SIG-M5 treated with dmso at 0.1 percent for 504 hours (cell line): ENCODE data around the gene QRICH2.
A peak's percentile ranks its signal among the peaks of the same experiment; 100 is the strongest.
"Not testable (repeated sequence)": the region's sequence is repeated elsewhere in the genome, so short reads cannot be mapped to it uniquely, and the experiment has no call there.

Experiments
- DNase-seq: peaks from one replicate; lab custom pipeline; 2025; ENCODE audit not compliant: unreplicated experiment; lab: John Stamatoyannopoulos, UW

QRICH2 gene

DNA sequence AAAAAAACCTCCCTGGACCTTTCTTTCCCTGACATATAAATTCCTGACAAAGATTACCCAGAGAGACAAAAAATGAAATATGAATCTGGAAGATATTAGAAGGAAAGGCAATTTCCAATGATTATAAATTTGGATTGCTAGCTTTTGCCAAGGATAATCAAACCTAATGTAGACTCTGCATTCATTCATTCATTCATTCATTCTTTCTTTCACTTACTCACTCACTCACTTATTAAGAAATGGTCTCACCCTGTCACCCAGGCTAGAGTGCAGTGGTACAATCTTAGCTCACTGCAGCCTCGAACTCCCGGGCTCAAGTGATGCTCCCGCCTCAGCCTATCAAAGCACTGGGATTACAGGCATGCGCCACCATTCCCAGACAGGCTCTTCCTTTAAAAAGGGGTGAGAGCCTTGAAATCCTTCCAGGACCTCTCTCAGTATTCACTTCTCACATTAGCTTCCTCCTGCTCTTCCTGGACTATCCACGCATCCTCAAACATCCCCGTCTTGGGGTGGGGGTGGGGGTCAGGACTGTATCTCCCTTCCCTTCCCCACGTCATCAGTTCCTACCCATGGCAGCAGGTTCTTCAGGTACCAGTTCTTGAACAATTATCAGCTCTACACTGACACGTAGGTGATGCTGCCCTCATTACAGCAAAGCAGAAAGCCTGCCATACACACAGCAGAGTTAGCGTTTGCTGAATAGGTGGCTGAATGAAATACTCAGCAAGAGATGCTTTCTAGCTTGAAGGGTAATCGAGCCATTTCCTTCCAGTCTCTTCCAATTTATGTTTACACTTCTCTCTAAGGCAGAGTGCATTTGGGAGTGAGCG, 25.8 kb upstream of the QRICH2 start:
- no peak for DNase-seq

DNA sequence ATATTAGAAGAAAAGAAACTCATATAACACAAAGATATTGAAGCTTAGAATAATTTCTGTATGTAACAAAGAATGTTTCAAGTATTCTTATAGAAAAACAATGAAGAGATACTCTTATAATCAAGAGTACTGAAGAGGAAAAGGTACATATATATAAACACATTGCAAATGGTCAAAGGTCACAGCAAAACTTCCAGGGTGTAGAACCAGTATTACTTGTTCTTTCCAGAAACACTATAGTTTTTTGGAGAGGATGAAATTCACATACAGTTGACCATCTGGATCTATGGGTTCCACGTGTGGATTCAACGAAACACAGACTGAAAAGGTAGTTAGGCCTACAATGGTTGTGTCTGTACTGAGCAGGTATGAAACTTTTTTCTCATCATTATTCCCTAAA, 23.0 kb upstream of the QRICH2 start:
- peak; percentile 18 for DNase-seq

DNA sequence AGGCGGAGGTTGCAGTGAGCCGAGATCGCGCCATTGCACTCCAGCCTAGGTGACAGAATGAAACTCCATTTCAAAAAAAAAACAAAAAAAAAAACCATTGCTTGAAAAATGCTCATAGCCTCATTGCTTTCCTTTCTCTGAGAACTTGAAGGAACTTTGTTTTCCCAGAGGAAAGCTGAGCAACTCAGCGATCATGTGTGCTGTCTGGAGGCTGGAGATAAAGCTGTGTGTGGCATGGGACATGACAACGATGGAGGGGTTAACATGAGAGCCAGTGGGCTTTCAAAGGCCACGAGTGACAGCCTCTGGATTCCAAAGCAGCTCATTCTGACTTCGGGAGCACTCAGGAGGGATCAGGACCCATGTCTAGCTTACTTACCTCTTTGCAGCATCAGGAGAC, 21.6 kb upstream of the QRICH2 start:
- no peak for DNase-seq

DNA sequence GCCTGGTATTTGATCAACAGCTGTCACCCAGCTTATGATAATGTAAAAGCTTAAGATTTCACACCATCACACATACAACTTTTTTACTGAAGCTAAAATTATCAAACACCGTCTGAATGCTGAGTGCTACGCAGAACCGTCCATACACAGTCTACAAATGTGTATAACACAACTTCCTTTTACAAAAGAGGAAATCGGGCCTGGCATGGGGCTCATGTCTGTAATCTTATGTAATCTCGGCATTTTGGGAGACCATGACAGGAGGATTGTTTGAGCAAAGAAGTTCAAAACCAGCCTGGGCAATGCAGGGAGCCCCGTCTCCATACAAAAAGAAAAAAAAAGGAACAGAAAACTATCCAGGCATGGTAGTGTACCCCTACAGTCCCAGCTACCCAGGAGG, 19.6 kb upstream of the QRICH2 start:
- peak; percentile 91 for DNase-seq

DNA sequence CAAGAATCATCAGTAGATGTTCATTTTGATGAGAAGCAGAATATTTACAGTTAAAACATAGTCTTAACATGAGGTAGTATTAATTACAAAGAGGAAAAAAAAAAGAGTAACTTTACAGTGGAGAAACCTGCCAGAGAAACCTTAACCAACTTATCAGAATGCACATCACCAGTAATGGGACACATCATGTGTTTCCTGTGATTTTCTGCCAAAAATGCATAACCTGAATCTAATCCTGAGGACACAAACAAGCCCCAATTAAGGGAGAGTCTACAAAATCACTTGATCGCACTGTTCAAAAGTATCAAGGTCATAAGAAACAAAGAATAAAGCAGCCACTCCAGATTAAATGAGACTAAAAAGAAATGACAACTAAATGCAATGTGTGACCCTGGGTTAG, 18.2 kb upstream of the QRICH2 start:
- DNase-seq = no peak

DNA sequence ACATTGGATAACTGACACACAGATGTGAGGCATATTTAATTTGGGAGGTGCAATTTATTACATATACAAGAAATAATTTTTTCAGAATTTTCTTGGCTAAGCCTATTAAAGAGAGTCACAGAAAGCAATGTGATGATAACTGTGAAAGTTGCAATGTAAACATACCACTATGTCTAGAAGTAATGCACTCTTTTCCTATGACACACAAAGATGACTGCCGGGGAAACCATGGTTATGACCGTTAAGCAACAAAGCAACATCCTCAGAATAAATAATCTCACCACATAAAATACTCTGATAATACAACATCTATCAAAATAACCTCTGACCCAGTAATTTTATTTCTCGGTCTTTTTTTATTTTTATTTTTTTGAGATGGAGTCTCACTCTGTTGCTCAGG, 10.5 kb upstream of the QRICH2 start:
- DNase-seq = no peak

DNA sequence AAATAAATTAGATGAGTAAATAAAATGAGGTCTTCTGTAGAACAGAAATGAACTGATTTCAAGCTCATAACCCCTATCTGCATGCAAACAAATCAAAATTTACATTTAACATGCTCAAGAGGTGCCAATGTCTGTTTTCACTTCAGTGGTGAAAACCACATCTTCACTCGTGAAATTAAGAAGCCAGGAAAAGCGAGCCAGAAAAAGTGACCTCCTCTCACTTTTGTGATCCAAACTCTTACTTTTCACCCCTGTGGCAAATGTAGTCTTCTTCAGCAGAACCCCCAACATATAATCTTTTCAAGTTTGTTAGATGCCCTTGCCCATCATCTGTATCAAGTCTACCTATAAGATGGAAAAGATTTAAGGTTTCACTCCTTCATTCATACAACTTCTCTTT, 9.5 kb upstream of the QRICH2 start:
- no peak for DNase-seq

DNA sequence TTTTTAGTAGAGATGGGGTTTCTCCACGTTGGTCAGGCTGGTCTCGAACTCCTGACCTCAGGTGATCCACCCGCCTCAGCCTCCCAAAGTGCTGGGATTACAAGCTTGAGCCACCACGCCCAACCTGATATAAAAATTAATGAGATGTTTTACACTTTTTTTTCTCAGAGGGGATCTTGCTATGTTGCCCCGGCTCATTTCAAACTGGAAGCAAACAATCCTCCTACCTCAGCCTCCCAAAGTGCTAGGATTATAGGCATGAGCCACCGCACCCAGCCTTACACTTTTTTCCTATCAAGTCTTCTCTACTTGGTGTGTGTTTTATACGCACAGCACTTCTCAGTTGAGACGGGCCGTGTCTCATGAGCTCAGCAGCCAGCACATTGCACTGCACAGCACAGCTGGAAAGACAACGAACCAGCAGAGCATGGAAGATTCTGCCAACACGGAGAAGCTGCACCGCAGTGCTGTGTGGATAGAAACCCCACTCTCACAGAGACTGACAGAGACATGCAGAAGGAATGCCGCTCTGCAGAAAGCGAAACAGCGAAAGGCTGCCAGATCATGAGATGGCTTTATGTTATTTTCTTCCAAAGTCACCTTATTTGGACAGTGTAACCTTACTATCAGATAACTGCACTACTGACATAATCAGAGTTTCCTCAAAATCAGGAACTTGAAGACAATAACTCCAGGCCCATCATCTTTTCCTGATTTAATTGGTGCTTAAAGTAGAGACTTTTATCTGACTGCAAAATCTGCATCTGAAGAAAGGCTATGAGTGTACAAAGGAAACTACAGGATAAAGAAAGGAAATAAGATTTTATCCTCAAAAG, 6.5 kb upstream of the QRICH2 start:
- DNase-seq = no peak

DNA sequence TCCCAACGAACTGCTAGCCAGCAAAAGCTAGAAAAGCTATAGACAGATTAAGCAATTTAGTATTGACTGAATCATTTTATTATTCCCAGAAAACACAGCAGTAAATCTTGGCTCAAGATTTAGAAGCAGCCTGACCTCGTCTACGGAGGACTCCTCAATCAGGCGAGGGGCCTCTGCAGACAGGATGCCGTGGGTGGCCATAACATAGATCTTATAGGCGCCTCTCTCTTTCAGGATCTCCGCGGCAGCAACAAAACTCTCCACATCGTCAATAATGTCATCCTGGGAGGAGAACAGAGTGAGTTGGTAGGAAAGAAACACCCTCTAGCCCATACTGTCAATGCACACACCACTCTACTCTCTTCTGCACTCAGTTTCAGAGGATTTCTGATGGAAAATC, 4.7 kb upstream of the QRICH2 start:
- DNase-seq = no peak

DNA sequence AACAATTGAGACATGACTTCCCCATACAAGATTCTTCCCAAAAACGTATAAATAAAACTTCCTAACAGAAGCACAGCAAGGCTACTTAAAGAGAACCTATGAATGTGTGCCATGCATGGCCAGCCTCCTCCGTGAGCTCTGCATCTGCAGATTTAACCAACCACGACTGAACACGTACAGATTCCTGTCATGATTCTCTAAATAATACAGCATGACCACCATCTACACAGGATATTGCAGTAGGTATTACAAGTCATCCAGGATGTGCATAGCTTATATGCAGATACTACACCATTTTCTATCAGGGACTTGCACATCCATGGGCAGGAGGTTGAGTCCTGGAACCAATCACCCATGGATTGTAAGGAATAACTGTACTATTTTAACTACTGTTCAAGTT, 1.4 kb upstream of the QRICH2 start:
- DNase-seq = no peak

DNA sequence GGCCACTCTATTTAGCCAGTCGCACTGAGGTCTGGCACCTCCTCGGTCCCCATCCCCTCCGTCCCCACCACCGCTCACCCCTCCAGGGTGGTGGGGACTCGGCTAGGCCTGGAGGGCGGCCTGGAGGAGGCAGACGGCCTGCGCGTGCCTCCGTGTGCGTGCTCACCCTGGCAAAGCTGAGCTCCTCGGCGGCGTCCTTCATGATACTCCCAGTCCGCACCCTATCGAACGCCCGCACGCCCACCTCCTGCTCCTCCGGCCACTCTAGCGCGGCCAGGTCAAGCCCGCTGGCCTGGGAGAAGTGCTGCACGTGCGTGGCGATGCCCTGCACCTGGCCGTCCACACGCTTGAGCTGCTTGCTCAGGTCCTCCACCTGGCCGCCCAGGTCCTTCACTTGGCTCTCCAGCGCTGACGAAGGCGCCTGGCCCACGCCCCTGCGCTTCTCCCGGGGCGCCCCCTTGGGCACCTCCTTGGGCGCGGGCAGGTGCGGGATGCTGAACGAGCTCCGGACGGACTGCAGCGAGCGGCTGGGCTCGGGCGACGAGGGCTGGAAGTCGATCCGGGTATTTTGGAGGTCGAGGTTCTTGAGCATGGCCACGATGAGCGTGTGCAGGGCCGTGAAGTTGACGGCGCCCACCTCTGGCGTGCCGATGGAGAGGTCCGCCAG, 644 bp downstream of the QRICH2 start:
- DNase-seq = no peak

DNA sequence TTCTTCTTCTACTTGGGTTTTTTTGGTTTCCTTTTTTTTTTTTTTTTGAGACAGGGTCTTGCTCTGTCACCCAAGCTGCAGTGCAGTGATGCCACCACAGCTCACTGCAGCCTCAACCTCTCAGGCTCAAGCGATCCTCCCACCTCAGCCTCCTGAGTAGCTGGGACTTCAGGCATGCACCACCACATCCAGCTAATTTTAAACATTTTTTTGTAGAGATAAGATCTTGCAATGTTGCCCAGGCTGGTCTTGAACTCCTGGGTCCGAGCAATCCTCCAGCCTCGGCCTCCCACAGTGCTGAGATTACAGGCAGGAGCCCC, 3.0 kb downstream of the QRICH2 start:
- not testable (repeated sequence) for DNase-seq

DNA sequence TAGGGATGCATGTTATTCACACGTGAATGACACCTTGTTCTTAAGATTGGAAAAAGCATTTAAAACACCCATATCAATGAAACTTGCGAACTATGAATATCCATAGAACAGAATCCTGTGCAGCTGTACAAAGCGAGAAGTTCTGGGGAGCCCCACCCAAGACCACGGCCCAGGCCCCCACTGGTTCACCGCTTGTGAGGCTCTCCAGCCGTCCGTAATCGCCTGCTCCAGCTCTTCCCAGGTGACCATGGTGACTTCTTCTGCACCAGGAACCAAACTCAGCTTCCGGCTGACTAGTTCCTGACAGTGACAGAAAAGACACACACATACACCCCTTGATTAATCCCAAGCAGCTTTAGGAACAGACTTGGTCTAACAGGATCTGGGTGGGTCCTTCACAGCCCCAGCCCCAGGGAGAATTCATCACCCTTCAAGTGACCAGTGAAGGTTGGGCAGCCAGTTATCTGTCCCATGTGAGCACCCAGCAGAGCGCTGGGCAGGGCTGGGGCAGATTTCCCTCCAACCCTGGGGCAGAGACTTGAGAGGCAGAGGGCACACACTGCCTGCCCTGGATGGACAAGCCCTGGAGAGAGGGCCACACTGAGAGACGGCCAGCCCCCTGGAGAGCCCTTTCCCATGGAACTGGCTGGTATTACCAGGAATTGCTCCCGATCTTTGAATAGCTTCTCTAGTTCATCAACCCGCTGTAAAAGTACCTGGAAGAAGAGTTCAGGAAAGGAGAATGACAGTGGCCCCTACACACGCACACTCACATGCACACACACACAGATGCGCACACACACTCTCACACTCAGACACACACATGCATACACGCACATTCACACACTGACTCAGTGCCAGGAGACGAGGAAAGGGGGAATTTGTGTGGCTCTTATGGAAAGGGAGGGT, 3.6 kb downstream of the QRICH2 start:
- DNase-seq = no peak

DNA sequence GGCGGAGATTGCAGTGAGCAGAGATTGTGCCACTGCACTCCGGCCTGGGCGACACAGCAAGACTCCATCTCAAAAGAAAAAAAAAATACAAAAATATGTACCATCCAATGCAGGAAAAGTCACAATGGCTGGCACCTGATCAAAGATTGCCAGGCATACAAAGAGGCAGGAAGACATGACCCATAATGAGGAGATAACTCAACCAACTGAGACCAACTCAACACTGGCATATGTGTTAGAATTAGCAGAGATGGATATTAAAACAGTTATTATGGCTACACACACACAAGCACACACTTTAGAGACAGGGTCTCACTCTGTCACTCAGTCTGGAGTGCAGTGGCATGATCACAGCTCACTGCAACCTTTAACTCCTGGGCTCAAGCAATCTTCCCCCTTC, 10.6 kb downstream of the QRICH2 start:
- DNase-seq = no peak

DNA sequence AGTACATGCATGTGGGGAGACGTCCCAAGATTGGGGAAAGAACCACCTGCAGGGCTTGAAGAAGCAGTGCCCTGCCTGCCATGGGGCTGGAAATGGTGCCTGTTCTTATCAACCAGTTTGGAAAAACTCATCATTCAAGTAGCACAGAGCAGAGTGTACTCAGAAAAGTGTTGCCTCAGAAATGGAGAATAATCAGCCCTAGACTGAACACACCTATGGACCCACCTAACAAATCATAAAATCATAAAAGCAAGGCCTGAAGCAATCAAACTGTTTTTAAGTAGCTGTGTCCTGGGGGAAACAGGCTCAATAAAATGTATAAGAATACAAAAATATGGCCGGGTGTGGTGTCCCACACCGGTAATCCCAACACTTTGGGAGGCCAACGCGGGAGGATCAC, 11.2 kb downstream of the QRICH2 start:
- no peak for DNase-seq

DNA sequence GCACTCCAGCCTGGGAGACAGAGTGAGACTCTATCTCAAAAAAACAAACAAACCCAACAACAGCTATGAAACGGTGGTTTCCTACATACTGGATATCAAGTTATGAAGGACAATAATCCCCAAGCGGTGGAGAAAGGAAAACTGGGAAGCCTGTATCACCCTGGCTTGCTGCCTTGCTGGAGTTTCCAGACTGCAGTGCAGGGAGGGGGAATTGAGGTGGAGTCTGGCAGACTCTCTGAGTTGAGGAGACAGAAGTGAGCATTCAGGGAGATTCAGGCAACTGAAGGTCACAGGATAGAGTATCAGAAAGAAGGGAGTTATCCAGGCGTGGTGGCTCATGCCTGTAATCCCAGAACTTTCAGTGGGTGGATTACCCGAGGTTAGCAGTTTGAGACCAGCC, 11.9 kb downstream of the QRICH2 start:
- no peak for DNase-seq

DNA sequence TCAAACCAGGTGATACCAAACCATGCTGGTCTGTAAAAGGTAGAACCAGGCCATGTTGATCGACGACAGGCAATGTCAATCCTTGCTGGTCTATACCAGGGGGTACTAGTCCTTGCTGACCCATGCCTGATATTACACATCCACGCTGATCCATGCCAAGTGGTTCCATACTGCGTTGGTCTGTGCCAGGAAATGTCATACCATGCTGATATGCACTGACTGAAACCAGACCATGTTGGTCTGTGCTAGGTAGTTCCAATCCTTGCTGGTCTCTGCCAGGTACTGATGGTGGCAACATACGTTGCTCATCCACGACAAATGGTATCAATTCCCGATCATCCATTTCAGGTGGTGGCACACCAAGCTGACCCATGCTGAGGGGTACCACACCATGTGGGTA, 15.0 kb downstream of the QRICH2 start:
- no peak for DNase-seq

DNA sequence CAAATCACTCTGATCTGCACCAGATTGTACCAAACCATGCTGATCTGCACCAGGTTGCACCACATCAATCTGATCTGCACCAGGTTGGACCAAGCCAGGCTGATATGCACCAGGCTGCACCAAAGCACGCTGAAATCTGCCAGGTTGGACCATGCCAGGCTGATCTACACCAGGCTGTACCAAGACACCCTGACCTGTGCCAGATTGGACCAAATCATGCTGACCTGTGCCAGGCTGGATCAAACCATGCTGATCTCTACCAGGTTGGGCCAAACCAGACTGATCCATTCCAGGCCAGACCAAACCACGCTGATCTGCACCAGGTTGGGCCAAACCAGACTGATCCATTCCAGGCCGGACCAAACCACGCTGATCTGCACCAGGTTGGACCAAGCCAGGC, 15.5 kb downstream of the QRICH2 start:
- DNase-seq = no peak

DNA sequence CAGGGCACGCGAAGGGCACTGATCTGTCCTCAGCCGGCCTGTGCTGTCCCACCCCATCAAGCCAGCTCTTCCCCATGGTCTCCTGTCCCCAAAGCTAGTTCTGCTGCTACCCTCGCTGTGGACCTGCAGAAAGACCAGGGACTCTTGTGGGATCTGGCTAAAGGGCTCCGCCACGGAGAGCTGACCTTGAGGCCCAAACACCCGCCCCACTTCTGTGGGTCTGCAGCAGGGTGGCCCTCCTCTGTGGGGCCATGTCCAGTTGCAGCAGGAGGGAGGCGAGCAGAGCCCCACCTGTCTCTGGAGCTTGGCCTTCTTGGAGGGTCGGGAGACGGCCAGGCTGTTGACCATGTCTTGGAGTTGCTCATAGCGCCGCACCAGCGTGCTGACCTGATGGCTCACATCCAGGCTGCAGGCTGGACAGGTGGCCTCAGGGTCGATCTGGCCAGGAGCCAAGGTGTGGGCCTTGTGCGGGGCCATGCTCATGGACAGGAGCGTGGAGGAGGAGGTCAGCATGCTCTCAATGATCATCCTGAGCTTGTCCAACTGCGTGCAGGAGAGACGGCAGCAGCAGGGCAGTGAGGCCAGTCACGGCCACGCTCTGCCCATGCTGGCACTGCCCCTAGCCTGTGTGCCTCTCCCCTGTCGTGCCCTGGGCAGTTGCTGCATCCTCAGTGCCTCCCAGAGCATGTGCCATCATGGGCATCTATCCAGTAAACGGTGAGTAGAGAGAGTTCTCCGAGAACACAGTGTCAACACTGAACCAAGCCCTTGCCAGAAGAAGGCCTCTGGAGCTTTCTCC, 26.3 kb downstream of the QRICH2 start:
- no peak for DNase-seq

DNA sequence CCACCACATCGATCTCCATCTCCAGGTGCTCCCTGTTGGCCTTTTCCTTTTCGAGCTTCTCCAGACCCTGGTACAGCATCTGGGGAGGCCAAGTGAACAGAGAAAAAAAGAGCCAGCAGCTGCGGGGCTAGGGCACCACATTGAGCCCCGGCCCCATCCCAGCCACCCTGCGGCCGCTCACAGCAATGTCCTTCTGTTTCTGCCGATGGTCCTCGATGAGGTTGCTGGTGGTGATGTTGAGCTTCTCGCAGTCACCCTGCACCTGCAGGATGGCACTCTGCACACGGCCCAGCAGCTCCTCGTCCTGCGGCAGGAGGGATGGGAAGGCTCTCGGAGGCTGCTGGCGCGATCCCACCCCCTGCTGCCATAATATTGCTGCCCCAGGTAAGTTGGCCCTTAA, 27.4 kb downstream of the QRICH2 start:
- DNase-seq = no peak
